ENCODE measurements around the gene TOX2. TPM values are rescaled to one million over a fixed set of nuclear protein-coding genes. Genes with fewer than 3 reads are reported as not detected.

The TOX2 gene
- total RNA-seq, 1 donor from 2014 or later = 3.3 TPM

GRCh38 chr20:44092551-44093248 is 178.0 kb downstream of the TOX2 start:
- H3K4me3 Mint-ChIP-seq = no peak overlapping the region
- peak; percentile 63 for TF ChIP-seq CTCF (conservative IDR thresholded peaks at IDR 0.05)

GRCh38 chr20:44093249-44093582 is 178.6 kb downstream of the TOX2 start:
- Mint-ChIP-seq H3K27ac (ENCODE audit: unreplicated experiment) (no peak overlapping the region), H3K36me3 (ENCODE audit: low read depth) (no peaks in the 10 kb centered on the region), H3K9me3 (no peaks in the 10 kb centered on the region), H3K4me1 (peaks cover 10% of the 10 kb centered on the region), H3K4me3 (no peak overlapping the region), H3K27me3 (ENCODE audit: low read depth) (peaks cover 2% of the 10 kb centered on the region)
- no peak for DNase-seq (ENCODE audit: low read depth, low spot score)
- peak; percentile 6 for TF ChIP-seq CTCF (conservative IDR thresholded peaks at IDR 0.05)

More at GRCh38 chr20:44092551-44093248, 178.0 kb downstream of the TOX2 start:
- DNase-seq (ENCODE audit: low read depth, low spot score) = peak; percentile 34
- Mint-ChIP-seq H3K9me3 (no peaks in the 10 kb centered on the region), H3K27me3 (ENCODE audit: low read depth) (peaks cover 2% of the 10 kb centered on the region), H3K27ac (ENCODE audit: unreplicated experiment) (no peak overlapping the region), H3K4me1 (peaks cover 10% of the 10 kb centered on the region), H3K36me3 (ENCODE audit: low read depth) (no peaks in the 10 kb centered on the region)

GRCh38 chr20:44095831-44096230 is 181.2 kb downstream of the TOX2 start:
- peaks cover 4% of the 10 kb centered on the region for H3K4me1 Mint-ChIP-seq
- no peak for DNase-seq (ENCODE audit: low read depth, low spot score)
- H3K27me3 Mint-ChIP-seq (ENCODE audit: low read depth) = peaks cover 8% of the 10 kb centered on the region
- no peak overlapping the region for H3K27ac Mint-ChIP-seq (ENCODE audit: unreplicated experiment)
- no peaks in the 10 kb centered on the region for H3K9me3 Mint-ChIP-seq
- no peak for TF ChIP-seq CTCF (conservative IDR thresholded peaks at IDR 0.05)
- no peak overlapping the region for H3K4me3 Mint-ChIP-seq
- H3K36me3 Mint-ChIP-seq (ENCODE audit: low read depth) = no peaks in the 10 kb centered on the region

GRCh38 chr20:44097521-44098255 is 183.0 kb downstream of the TOX2 start:
- H3K27ac Mint-ChIP-seq (ENCODE audit: unreplicated experiment) = no peak overlapping the region
- peaks cover 24% of the 10 kb centered on the region for H3K27me3 Mint-ChIP-seq (ENCODE audit: low read depth)
- DNase-seq (ENCODE audit: low read depth, low spot score) = no peak
- peaks cover 2% of the 10 kb centered on the region for H3K9me3 Mint-ChIP-seq
- no peak overlapping the region for H3K4me3 Mint-ChIP-seq
- H3K36me3 Mint-ChIP-seq (ENCODE audit: low read depth) = no peaks in the 10 kb centered on the region
- peaks cover 3% of the 10 kb centered on the region for H3K4me1 Mint-ChIP-seq
- TF ChIP-seq CTCF (conservative IDR thresholded peaks at IDR 0.05) = no peak

GRCh38 chr20:44098256-44098630 is 183.6 kb downstream of the TOX2 start:
- Mint-ChIP-seq H3K27ac (ENCODE audit: unreplicated experiment) (no peak overlapping the region), H3K36me3 (ENCODE audit: low read depth) (no peaks in the 10 kb centered on the region), H3K9me3 (peaks cover 2% of the 10 kb centered on the region), H3K27me3 (ENCODE audit: low read depth) (peaks cover 27% of the 10 kb centered on the region), H3K4me3 (no peak overlapping the region), H3K4me1 (no peaks in the 10 kb centered on the region)
- no peak for TF ChIP-seq CTCF (conservative IDR thresholded peaks at IDR 0.05)
- DNase-seq (ENCODE audit: low read depth, low spot score) = no peak

Data from neural crest cell (in vitro differentiated cells).